Measurements from ENCODE around the gene UPB1. TPM values are rescaled to one million over a fixed set of nuclear protein-coding genes. Genes with fewer than 3 reads are reported as not detected.

Gene UPB1
- total and polyA plus RNA-seq, 12 donors = 0.32 to 3.7 (median 1.0) TPM

DNA sequence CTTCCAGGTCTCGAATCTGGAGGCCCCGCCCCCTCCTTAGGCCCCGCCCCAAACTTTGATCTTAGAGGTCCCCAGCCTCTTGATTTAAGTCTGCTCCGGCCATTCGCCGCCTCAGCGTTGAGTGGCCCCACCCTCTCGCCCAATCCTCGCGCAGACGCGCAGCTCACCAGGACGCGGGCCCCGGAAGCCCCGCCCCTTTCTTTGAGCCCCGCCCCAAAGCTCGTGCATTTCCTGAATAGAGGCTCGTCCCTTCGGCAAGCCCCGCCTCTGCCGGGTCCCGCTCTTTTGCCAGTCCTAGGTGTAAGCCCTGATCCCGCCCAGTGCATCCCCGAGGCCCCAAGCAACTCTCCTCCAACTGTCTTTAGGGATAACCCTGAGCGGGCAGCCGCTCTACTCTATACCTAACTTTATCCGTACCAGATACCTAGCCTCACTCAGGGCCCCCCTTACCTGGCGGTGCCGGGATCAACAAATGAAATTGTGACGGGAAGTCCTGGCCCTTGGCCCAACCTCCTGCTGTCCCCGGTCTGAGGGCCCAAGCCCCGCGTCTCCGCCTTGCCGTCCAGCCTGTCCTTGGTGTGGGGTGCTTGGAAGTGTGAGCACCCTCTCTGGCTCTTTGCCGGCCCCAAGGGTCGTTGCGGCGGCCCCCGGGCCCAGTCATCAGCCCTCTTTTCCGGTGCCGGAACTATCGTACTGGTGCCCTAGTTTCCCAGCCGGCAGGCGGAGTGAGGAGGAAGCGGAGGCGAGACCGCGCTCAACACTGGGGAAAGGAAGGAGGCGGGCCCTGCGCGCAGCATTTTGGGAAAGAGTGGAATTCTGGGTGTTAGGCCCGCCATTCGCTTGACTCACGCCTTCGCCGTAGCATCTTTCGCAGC lies 60.3 kb downstream of the UPB1 start, which contains the start of gene SNRPD3:
Gene SNRPD3 (plus strand): TSS at position 835 of the 875 bp plus-strand sequence. CDS start 1,676 bp downstream, outside the sequence.
- TF ChIP-seq, protein P1, sequence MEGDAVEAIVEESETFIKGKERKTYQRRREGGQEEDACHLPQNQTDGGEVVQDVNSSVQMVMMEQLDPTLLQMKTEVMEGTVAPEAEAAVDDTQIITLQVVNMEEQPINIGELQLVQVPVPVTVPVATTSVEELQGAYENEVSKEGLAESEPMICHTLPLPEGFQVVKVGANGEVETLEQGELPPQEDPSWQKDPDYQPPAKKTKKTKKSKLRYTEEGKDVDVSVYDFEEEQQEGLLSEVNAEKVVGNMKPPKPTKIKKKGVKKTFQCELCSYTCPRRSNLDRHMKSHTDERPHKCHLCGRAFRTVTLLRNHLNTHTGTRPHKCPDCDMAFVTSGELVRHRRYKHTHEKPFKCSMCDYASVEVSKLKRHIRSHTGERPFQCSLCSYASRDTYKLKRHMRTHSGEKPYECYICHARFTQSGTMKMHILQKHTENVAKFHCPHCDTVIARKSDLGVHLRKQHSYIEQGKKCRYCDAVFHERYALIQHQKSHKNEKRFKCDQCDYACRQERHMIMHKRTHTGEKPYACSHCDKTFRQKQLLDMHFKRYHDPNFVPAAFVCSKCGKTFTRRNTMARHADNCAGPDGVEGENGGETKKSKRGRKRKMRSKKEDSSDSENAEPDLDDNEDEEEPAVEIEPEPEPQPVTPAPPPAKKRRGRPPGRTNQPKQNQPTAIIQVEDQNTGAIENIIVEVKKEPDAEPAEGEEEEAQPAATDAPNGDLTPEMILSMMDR (IDR thresholded peaks at IDR 0.05) = peak in 6 of 9 donors; percentile 9 to 28 (median 19)
- ATAC-seq (peak; percentile 90 to 97 (median 94)), DNase-seq (peak; percentile 100)
- intact Hi-C loops (cut with DNase I) = loop anchor here in 1 of 10 donors (10.0 kb wide), 1 partner anchor 641 kb away; no protein-coding TSS in a partner anchor
- Histone ChIP-seq H3K9me3 (no peaks in the 10 kb centered on the region), H3K36me3 (peaks cover 0 to 41% (median 11%) of the 10 kb centered on the region in 9 donors), H3K4me1 (peaks cover 7 to 76% (median 65%) of the 10 kb centered on the region in 9 donors), H3K27me3 (no peaks in the 10 kb centered on the region), H3K4me3 (peak within 1 kb of the TSS; percentile 68 to 100 (median 92)), H3K27ac (peak within 1 kb of the TSS; percentile 94 to 99 (median 98))
- 0% methylated on average over 59 of the region's 59 CpGs for WGBS, 2 donors

- intact Hi-C loops (cut with DNase I) = loop anchor here in 1 of 10 donors (10.0 kb wide), 1 partner anchor 645 kb away; no protein-coding TSS in a partner anchor
- ATAC-seq (no peak), DNase-seq (no peak)
- H3K27me3 ChIP-seq = no peaks in the 10 kb centered on the region
- H3K4me3 ChIP-seq = no peak overlapping the region
- TF ChIP-seq, protein P1 (IDR thresholded peaks at IDR 0.05) = no peak
- peaks cover 8 to 77% (median 49%) of the 10 kb centered on the region in 9 donors for H3K4me1 ChIP-seq
- peak overlapping the region in 3 of 10 donors; percentile 3 to 45 (median 12) for H3K27ac ChIP-seq
- H3K9me3 ChIP-seq = no peaks in the 10 kb centered on the region
- 39 to 47% methylated on average over 4 of the region's 4 CpGs for WGBS, 2 donors
- H3K36me3 ChIP-seq = peaks cover 0 to 67% (median 14%) of the 10 kb centered on the region in 9 donors
These were observed 64.3 kb downstream of the UPB1 start for GRCh38 chr22:24559471-24559870.

DNA sequence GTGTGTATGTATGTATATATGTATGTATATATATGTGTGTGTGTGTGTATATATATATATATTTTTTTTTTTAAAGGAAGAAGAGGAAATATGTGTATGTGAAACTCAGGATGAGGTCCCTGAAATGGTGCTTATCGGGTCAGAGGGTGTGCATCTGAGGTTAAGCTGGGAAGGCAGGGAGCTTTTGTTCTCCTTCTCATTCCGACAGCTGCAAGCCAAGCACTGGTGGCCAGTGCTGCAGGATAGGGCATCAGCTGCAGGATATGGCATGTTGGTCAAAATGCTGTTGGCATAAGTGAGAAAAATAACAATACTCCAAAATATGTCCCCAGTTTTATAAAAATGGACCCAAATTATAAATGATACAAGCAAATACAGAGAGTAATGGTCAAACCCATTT lies 68.1 kb downstream of the UPB1 start:
- H3K4me1 ChIP-seq = peaks cover 4 to 90% (median 45%) of the 10 kb centered on the region in 9 donors
- TF ChIP-seq, protein P1 (IDR thresholded peaks at IDR 0.05) = no peak
- H3K27me3 ChIP-seq = no peaks in the 10 kb centered on the region
- intact Hi-C loops (cut with DNase I) = no loop called here
- no peak for ATAC-seq
- DNase-seq = no peak
- peak overlapping the region in 5 of 10 donors; percentile 16 to 76 (median 53) for H3K27ac ChIP-seq
- H3K36me3 ChIP-seq = peaks cover 0 to 94% (median 15%) of the 10 kb centered on the region in 9 donors
- 77 to 95% methylated on average over 2 of the region's 2 CpGs for WGBS, 2 donors
- no peaks in the 10 kb centered on the region for H3K9me3 ChIP-seq
- no peak overlapping the region for H3K4me3 ChIP-seq

GRCh38 chr22:24564376-24565058 lies 69.4 kb downstream of the UPB1 start:
- peaks cover 0 to 94% (median 22%) of the 10 kb centered on the region in 9 donors for H3K36me3 ChIP-seq
- peak; percentile 57 to 94 (median 88) for ATAC-seq

More at GRCh38 chr22:24564376-24565058, 69.4 kb downstream of the UPB1 start:
- H3K9me3 ChIP-seq = no peaks in the 10 kb centered on the region
- peak in 1 of 2 donors; percentile 53 for DNase-seq
- intact Hi-C loops (cut with DNase I) = no loop called here
- peak overlapping the region; percentile 27 to 84 (median 69) for H3K27ac ChIP-seq
- TF ChIP-seq, protein P1 (IDR thresholded peaks at IDR 0.05) = no peak
- no peaks in the 10 kb centered on the region for H3K27me3 ChIP-seq
- 48 to 52% methylated on average over 2 of the region's 2 CpGs for WGBS, 2 donors
- H3K4me1 ChIP-seq = peaks cover 4 to 80% (median 41%) of the 10 kb centered on the region in 9 donors
- H3K4me3 ChIP-seq = no peak overlapping the region

All from heart right ventricle (tissue), 16 donors.